ENCODE measurements around the gene PHKG2.

- TF ChIP-seq, protein P1, sequence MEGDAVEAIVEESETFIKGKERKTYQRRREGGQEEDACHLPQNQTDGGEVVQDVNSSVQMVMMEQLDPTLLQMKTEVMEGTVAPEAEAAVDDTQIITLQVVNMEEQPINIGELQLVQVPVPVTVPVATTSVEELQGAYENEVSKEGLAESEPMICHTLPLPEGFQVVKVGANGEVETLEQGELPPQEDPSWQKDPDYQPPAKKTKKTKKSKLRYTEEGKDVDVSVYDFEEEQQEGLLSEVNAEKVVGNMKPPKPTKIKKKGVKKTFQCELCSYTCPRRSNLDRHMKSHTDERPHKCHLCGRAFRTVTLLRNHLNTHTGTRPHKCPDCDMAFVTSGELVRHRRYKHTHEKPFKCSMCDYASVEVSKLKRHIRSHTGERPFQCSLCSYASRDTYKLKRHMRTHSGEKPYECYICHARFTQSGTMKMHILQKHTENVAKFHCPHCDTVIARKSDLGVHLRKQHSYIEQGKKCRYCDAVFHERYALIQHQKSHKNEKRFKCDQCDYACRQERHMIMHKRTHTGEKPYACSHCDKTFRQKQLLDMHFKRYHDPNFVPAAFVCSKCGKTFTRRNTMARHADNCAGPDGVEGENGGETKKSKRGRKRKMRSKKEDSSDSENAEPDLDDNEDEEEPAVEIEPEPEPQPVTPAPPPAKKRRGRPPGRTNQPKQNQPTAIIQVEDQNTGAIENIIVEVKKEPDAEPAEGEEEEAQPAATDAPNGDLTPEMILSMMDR (conservative IDR thresholded peaks at IDR 0.05; ENCODE audit: low read length), result no peak
- no peak for TF ChIP-seq EZH2phosphoT487 (IDR thresholded peaks at IDR 0.05; ENCODE audit: borderline replicate concordance)
Observed at GRCh38 chr16:30767767-30768465, 19.7 kb downstream of the PHKG2 start.
